HUES48 (cell line): Measurements from ENCODE around the gene ARHGAP6.
"Not testable (repeated sequence)": the region's sequence is repeated elsewhere in the genome, so short reads cannot be mapped to it uniquely, and the experiment has no call there.

Source experiments
- H3K27ac ChIP-seq: one replicate; pipeline ENCODE4 v1.7.0; 2013; ENCODE audit warnings: low read depth, low read length, inconsistent platforms
- H3K27me3 ChIP-seq: 2 replicates; pipeline ENCODE4 v1.6.1; 2013; ENCODE audit warnings: mild to moderate bottlenecking, low read length; ENCODE audit not compliant: control insufficient read depth, insufficient read depth
- H3K36me3 ChIP-seq: 2 replicates; pipeline ENCODE4 v1.6.1; 2013; ENCODE audit warnings: low read length; ENCODE audit not compliant: control insufficient read depth, insufficient read depth
- H3K4me1 ChIP-seq: 2 replicates; pipeline ENCODE4 v1.6.1; 2013; ENCODE audit warnings: mild to moderate bottlenecking, low read length; ENCODE audit not compliant: control insufficient read depth, insufficient read depth
- H3K4me3 ChIP-seq: 2 replicates; pipeline ENCODE4 v1.5.1; 2013; ENCODE audit warnings: mild to moderate bottlenecking, low read depth, low read length
- H3K9ac ChIP-seq: 2 replicates; pipeline ENCODE4 v1.6.1; 2013; ENCODE audit warnings: mild to moderate bottlenecking, low read depth, low read length, moderate library complexity
- H3K9me3 ChIP-seq: 2 replicates; pipeline ENCODE4 v1.6.1; 2013; ENCODE audit warnings: low read length; ENCODE audit not compliant: control insufficient read depth, insufficient read depth

ARHGAP6 gene

DNA sequence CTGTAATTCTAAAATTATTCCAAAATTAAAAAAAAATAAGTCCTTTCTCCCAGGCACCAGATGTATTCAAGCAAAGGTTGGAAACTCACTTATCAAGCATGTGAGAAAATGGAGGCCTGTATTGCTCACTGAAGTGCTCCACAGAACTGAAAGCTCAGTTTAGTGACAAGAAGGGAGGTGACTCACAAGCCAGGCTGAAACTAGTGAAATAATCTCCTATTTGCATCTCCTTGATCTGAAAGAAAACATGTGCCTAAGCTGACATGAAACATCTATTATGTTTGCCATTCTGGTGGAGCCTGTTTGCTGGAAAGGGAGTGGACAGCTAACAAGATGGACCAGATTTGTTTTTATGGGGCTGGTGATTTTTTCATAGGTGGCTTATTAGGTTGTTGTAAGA is 426.5 kb downstream of the ARHGAP6 start:
- H3K27ac ChIP-seq = no peak overlapping the region
- no peaks in the 10 kb centered on the region for H3K36me3 ChIP-seq
- H3K9ac ChIP-seq = no peak overlapping the region
- no peak overlapping the region for H3K4me3 ChIP-seq
- H3K9me3 ChIP-seq = peaks cover 10% of the 10 kb centered on the region; the same call in 1 of the 2 replicates
- H3K27me3 ChIP-seq = no peaks in the 10 kb centered on the region
- no peaks in the 10 kb centered on the region for H3K4me1 ChIP-seq

DNA sequence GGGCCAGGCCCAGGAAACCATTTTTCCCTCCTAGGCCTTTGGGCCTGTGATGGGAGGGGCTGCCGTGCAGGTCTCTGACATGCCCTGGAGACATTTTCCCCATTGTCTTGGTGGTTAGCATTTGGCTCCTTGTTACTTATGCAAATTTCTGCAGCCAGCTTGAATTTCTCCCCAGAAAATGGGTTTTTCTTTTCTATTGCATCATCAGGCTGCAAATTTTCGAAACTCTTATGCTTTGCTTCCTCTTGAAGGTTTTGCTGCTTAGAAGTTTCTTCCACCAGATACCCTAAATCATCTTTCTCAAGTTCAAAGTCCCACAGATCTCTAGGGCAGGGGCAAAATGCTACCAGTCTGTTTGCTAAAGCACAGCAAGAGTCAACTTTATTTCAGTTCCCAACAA is 430.3 kb downstream of the ARHGAP6 start:
- H3K9ac ChIP-seq, H3K27ac ChIP-seq, H3K4me3 ChIP-seq, H3K27me3 ChIP-seq, H3K9me3 ChIP-seq, H3K36me3 ChIP-seq, H3K4me1 ChIP-seq: not testable (repeated sequence)

DNA sequence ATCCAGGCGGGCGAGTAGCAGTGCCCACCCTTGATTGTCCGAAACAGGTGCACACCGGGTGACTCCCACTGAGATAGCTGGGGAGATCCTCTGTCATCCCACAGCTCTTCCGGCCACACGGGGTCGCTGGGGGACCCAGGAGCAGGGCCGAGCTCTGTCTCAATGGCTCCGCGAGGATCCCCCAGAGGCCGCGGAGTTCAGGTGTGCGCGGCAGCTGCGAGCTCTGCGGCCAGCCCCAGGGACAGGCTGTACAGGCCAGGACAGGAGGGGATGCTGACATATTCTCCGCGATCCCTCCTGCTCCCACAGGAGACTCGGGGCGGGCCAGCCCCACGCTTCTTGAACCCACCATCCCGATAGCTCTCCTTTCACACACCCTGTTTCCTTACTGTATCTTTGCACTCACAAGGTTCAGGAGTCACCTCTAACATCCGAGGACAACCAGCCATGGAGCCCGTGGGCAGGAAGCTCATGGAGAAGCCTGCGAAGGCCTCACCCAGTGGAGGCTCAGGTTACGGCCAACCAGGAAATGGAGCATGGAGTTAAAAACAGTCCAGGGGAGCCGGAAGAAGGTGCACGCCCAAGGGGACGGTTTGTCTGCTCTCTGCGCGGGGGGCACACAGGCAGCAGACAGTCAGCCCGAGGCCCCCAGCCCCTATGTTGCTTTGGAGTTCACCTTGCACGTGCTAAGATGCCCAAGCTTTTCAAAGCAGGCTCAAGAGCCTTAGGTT is 450.4 kb downstream of the ARHGAP6 start:
- Histone ChIP-seq H3K4me3 (no peak overlapping the region), H3K9me3 (no peaks in the 10 kb centered on the region), H3K36me3 (no peaks in the 10 kb centered on the region), H3K4me1 (no peaks in the 10 kb centered on the region), H3K9ac (no peak overlapping the region), H3K27ac (no peak overlapping the region), H3K27me3 (no peaks in the 10 kb centered on the region)

DNA sequence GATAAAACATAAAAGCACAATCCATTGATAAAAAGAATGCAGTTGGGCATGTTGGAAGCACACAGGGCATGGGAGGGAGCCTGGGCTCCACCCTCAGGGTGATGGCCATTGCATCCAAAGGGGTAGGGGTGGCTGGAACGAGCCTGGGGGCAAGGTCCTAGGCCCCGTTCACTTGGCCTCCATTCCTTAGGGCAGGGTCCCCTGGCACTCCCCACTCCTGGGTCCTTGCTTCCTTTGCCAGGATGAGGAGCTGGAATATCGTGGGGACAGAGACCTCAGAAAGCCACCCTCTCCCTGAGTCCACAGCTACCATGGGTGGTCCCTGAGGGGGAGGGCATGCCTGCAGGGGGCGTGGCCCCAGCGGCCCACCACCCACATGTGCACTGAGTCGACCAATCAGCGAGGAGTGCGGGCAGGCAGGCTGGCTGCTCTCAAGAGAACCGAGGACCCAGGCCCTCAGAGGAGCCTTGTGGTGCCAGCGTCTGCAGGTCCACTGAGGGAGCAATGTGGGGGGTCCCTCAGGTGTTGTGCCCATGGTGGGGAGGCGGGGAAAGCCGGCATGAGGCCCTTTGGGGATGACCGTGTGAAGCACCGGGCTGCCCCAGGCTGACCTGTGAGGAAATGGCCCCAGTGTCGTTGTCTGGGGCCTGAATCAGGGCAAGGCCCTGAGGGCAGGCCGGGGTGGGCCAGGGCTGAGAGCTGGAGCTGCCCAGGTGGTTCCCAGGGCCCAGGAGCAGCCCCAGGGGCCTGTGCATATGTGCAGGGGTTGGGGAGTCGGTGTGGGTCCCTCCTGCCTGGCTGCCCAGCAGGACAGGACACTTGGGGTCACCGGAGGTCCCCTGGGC is 451.2 kb downstream of the ARHGAP6 start:
- no peak overlapping the region for H3K27ac ChIP-seq
- no peaks in the 10 kb centered on the region for H3K9me3 ChIP-seq
- H3K9ac ChIP-seq = no peak overlapping the region

DNA sequence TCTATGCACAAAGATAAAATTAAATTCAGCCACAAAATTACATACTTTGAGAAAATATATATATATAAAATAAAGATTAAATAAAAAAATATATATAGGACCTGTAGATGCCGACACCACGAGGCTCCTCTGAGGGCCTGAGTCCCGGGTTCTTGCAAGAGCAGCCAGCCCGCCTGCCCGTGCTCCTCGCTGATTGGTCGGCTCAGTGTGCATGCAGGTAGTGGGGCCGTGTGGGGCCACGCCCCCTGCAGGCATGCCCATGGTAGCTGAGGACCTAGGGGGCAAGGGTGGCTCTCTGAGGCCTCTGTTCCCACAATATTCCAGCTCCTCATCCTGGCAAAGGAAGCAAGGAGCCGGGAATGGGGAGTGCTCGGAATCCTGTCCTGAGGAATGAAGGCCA is 453.0 kb downstream of the ARHGAP6 start:
- Histone ChIP-seq H3K36me3 (no peaks in the 10 kb centered on the region), H3K9me3 (no peaks in the 10 kb centered on the region), H3K4me1 (no peaks in the 10 kb centered on the region), H3K27me3 (no peaks in the 10 kb centered on the region), H3K27ac (no peak overlapping the region), H3K4me3 (no peak overlapping the region), H3K9ac (no peak overlapping the region)

More for the DNA sequence above, 451.2 kb downstream of the ARHGAP6 start:
- Histone ChIP-seq H3K27me3 (no peaks in the 10 kb centered on the region), H3K36me3 (no peaks in the 10 kb centered on the region), H3K4me3 (no peak overlapping the region), H3K4me1 (no peaks in the 10 kb centered on the region)

DNA sequence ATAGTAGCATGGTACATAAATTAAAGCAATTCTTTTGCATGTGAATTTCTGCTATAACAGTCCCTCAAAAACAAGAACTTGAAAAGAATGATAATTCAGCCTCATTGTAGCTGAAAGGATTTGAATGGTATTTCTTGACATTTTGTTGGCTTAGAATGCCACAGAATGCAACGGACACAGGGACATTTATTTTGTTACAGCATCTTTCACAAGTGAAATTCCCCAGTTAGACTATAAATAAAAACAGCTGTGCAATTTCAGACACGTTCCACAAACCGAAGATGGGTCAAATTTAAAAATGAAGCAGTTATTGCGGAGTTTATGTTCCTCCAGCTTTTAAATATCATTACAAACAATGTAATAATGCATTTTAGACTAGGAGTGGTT is 455.3 kb downstream of the ARHGAP6 start:
- H3K27ac ChIP-seq = no peak overlapping the region
- no peaks in the 10 kb centered on the region for H3K4me1 ChIP-seq
- no peak overlapping the region for H3K9ac ChIP-seq
- H3K9me3 ChIP-seq = no peaks in the 10 kb centered on the region
- no peak overlapping the region for H3K4me3 ChIP-seq
- H3K27me3 ChIP-seq = no peaks in the 10 kb centered on the region
- no peaks in the 10 kb centered on the region for H3K36me3 ChIP-seq

DNA sequence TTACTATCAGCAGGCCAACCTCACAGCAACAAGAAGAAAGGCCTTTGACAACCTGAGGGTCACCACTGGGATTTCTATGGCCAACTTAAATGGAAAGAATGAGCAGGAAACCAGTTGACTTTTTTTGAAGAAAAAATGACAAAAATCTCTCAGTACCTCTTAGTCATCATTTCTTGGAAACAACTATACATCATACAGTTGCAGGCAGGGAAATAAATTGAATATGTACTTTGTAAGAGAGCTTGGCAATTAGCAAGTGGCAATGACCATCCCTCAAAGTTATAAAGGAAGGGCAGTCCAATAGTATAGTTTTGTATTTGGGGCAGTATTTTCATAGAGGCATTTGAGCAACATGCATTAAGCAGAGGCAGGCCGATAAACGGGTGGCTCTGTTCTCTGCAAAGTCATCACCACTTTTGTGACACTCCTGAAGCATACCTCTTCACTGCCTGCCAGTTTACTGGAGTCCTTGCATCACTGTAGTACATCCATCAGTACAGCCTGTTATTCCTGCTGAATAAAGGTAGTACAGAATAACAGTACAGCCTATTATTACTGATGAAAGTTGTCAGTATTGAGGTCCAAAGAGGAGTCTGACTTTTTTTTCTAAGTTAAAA is 455.8 kb downstream of the ARHGAP6 start:
- Histone ChIP-seq H3K27ac (no peak overlapping the region), H3K4me3 (no peak overlapping the region), H3K9ac (no peak overlapping the region), H3K36me3 (no peaks in the 10 kb centered on the region), H3K27me3 (no peaks in the 10 kb centered on the region), H3K9me3 (no peaks in the 10 kb centered on the region), H3K4me1 (no peaks in the 10 kb centered on the region)

DNA sequence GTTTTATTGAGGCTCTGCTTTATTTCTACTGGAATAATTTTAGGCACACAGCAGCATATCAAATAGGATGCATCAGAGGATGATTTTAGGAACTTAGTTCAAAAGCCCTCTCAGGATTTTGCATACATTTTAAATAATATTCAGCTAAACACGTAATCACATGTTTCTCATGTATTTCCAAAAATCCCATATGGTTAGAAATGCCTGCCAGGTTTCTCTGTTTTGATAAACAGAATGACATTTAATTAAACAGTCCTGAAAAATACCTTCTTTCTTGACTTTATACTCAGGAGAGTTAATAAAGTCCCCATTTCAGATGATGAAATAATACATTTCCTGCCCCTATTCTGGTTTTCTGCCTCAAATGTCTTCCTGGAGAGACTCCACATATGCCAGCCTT is 459.0 kb downstream of the ARHGAP6 start:
- no peak overlapping the region for H3K27ac ChIP-seq
- no peaks in the 10 kb centered on the region for H3K27me3 ChIP-seq
- H3K4me1 ChIP-seq = no peaks in the 10 kb centered on the region

DNA sequence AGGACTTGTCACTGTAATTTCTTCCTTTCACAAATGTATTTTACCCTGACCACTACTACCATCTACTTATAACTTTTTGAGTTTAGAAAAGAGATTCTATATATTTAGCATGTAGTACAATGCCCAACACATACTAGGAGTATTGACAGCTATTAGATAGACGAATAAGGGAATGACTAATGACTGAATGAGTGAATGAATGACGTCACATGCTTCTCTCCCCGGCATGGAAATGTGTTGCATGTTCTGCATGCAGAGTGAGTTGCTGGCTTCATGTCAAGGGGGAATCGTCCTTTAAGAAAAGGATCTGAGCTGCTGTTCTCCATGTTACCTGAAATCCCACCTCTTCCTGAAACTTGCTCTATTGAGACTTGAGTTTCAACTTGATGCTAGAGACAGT is 459.9 kb downstream of the ARHGAP6 start:
- Histone ChIP-seq H3K9me3 (no peaks in the 10 kb centered on the region), H3K9ac (no peak overlapping the region)

More for the DNA sequence above, 459.0 kb downstream of the ARHGAP6 start:
- H3K9me3 ChIP-seq = no peaks in the 10 kb centered on the region
- no peak overlapping the region for H3K4me3 ChIP-seq
- no peak overlapping the region for H3K9ac ChIP-seq
- H3K36me3 ChIP-seq = no peaks in the 10 kb centered on the region

DNA sequence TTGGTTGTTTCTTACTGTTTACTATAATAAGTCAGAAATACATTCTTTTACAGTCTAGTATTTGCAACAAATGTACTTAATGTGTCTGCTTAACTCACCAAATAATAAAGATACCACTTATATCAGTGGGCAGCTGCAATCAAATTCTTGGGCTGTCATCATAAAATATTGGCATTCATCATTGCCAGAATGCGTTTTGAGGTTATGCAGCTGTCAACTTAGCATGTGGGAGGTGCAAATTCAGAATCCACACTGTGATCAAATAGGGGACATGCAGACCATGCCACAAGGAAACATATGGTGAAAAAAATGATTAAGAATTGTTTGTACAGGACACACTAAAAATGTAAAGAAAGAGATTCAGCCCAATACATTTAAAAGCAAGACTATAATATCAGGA is 468.0 kb downstream of the ARHGAP6 start:
- no peak overlapping the region for H3K27ac ChIP-seq
- H3K9me3 ChIP-seq = no peaks in the 10 kb centered on the region
- no peaks in the 10 kb centered on the region for H3K4me1 ChIP-seq
- no peak overlapping the region for H3K4me3 ChIP-seq
- no peaks in the 10 kb centered on the region for H3K36me3 ChIP-seq
- H3K27me3 ChIP-seq = no peaks in the 10 kb centered on the region
- H3K9ac ChIP-seq = no peak overlapping the region

More for the DNA sequence above, 459.9 kb downstream of the ARHGAP6 start:
- Histone ChIP-seq H3K27ac (no peak overlapping the region), H3K36me3 (no peaks in the 10 kb centered on the region), H3K4me3 (no peak overlapping the region), H3K27me3 (no peaks in the 10 kb centered on the region), H3K4me1 (no peaks in the 10 kb centered on the region)

DNA sequence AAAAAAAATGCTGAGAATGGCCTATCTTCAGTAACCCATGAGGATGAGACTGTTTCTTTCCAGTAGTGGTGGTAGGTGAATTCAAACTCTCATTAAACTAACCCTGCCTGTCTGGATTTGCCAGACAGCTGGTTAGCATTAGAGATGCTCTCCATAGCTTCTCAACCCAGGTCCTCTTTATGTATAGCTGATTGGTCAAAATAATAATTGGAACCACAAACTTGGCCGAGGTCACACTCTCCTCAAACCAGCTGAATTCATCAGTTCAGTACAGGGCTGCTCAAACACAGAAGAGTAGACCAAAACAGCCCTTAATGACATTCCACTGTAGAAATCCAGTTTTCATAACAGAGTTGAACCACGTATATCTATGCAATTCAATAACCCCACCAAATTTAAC is 469.2 kb downstream of the ARHGAP6 start:
- Histone ChIP-seq H3K9me3 (no peaks in the 10 kb centered on the region), H3K36me3 (no peaks in the 10 kb centered on the region), H3K9ac (no peak overlapping the region), H3K4me3 (no peak overlapping the region), H3K27ac (no peak overlapping the region), H3K27me3 (no peaks in the 10 kb centered on the region), H3K4me1 (no peaks in the 10 kb centered on the region)
